ENCODE measurements around the gene SETD2.
A peak's percentile ranks its signal among the peaks of the same experiment; 100 is the strongest.
"Not testable (repeated sequence)": the region's sequence is repeated elsewhere in the genome, so short reads cannot be mapped to it uniquely, and the experiment has no call there.

Gene SETD2

GRCh38 chr3:47164007-47164881, at the start of gene SETD2:
Gene SETD2 (minus strand): TSS chr3:47164113. CDS start chr3:47163924, 189 bp downstream.
- H3K4me1 ChIP-seq (ENCODE audit: control insufficient read depth, insufficient read depth, low read length), result peaks cover 11% of the 10 kb centered on the region

DNA sequence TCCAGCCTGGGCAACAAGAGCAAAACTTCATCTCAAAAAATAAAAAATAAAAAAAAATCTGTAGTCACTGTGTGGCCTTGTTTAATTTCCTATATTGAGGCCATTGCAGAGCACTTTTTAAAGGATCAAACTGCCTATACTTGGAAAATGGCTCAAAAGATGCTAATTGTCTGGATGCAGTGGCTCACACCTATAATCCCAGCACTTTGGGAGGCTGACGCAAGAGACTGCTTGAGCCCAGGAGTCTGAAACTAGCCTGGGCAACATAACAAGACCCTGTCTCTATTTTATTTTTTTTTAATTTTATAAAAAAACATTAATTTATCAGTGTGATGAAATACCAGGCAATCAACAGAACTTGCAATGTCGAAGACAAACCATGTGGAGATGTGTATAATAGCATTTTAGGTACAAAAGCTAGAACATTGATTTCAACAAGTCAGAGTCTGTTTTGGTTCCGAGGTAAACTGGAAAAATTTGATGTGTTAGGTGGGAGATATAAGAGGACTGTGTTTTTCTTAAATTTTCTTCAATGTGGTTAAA, 47.0 kb upstream of the SETD2 start:
- H3K9ac ChIP-seq (ENCODE audit: low read depth, low read length), result no peak overlapping the region
- H3K9me3 ChIP-seq (ENCODE audit: control insufficient read depth, insufficient read depth, low read length), result no peaks in the 10 kb centered on the region
- H3K36me3 ChIP-seq (ENCODE audit: control insufficient read depth, insufficient read depth, low read length), result no peaks in the 10 kb centered on the region
- H3K4me1 ChIP-seq (ENCODE audit: control insufficient read depth, insufficient read depth, low read length), result no peaks in the 10 kb centered on the region
- no peak overlapping the region for H3K4me3 ChIP-seq (ENCODE audit: low read depth, low read length)
- no peaks in the 10 kb centered on the region for H3K27me3 ChIP-seq (ENCODE audit: control insufficient read depth, insufficient read depth, low read length)

More at GRCh38 chr3:47164007-47164881, at the start of gene SETD2:
- no peaks in the 10 kb centered on the region for H3K27me3 ChIP-seq (ENCODE audit: control insufficient read depth, insufficient read depth, low read length)
- H3K9ac ChIP-seq (ENCODE audit: low read depth, low read length), result peak within 1 kb of the TSS; percentile 84
- H3K36me3 ChIP-seq (ENCODE audit: control insufficient read depth, insufficient read depth, low read length), result peaks cover 2% of the 10 kb centered on the region
- peak within 1 kb of the TSS; percentile 67 for H3K4me3 ChIP-seq (ENCODE audit: low read depth, low read length)
- H3K9me3 ChIP-seq (ENCODE audit: control insufficient read depth, insufficient read depth, low read length), result no peaks in the 10 kb centered on the region

DNA sequence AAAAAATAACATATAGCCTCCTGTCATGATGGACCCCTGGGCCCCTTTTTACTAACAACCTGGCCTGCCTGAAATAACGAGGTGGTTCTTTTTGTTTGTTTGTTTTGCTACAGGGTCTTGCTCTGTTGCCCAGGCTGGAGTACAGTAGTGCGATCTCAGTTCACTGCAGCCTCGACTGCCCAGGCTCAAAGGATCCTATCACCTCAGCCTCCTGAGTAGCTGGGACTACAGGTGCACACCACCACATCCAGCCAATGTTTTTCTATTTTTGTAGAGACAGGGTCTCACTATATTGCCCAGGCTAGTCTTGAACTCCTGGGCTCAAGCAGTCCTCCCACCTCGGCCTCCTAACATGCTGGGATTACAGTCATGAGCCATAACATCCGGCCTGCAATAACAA, 42.1 kb upstream of the SETD2 start:
- H3K4me3 ChIP-seq (ENCODE audit: low read depth, low read length); H3K9me3 ChIP-seq (ENCODE audit: control insufficient read depth, insufficient read depth, low read length); H3K9ac ChIP-seq (ENCODE audit: low read depth, low read length); H3K36me3 ChIP-seq (ENCODE audit: control insufficient read depth, insufficient read depth, low read length); H3K4me1 ChIP-seq (ENCODE audit: control insufficient read depth, insufficient read depth, low read length); H3K27me3 ChIP-seq (ENCODE audit: control insufficient read depth, insufficient read depth, low read length): not testable (repeated sequence)

- H3K27me3 ChIP-seq (ENCODE audit: control insufficient read depth, insufficient read depth, low read length), result no peaks in the 10 kb centered on the region
- no peaks in the 10 kb centered on the region for H3K36me3 ChIP-seq (ENCODE audit: control insufficient read depth, insufficient read depth, low read length)
- H3K9me3 ChIP-seq (ENCODE audit: control insufficient read depth, insufficient read depth, low read length), result no peaks in the 10 kb centered on the region
- no peak overlapping the region for H3K4me3 ChIP-seq (ENCODE audit: low read depth, low read length)
- no peaks in the 10 kb centered on the region for H3K4me1 ChIP-seq (ENCODE audit: control insufficient read depth, insufficient read depth, low read length)
- no peak overlapping the region for H3K9ac ChIP-seq (ENCODE audit: low read depth, low read length)
Observed at GRCh38 chr3:47204875-47205274, 41.0 kb upstream of the SETD2 start.

- Histone ChIP-seq H3K36me3 (ENCODE audit: control insufficient read depth, insufficient read depth, low read length) (no peaks in the 10 kb centered on the region), H3K27me3 (ENCODE audit: control insufficient read depth, insufficient read depth, low read length) (no peaks in the 10 kb centered on the region), H3K4me1 (ENCODE audit: control insufficient read depth, insufficient read depth, low read length) (no peaks in the 10 kb centered on the region), H3K4me3 (ENCODE audit: low read depth, low read length) (no peak overlapping the region), H3K9ac (ENCODE audit: low read depth, low read length) (no peak overlapping the region), H3K9me3 (ENCODE audit: control insufficient read depth, insufficient read depth, low read length) (no peaks in the 10 kb centered on the region)
Observed at GRCh38 chr3:47202542-47202941, 38.6 kb upstream of the SETD2 start.

GRCh38 chr3:47197287-47197686, 33.4 kb upstream of the SETD2 start:
- H3K9me3 ChIP-seq (ENCODE audit: control insufficient read depth, insufficient read depth, low read length), result no peaks in the 10 kb centered on the region
- H3K4me3 ChIP-seq (ENCODE audit: low read depth, low read length), result no peak overlapping the region
- H3K36me3 ChIP-seq (ENCODE audit: control insufficient read depth, insufficient read depth, low read length), result no peaks in the 10 kb centered on the region
- H3K9ac ChIP-seq (ENCODE audit: low read depth, low read length), result no peak overlapping the region
- H3K4me1 ChIP-seq (ENCODE audit: control insufficient read depth, insufficient read depth, low read length), result no peaks in the 10 kb centered on the region
- no peaks in the 10 kb centered on the region for H3K27me3 ChIP-seq (ENCODE audit: control insufficient read depth, insufficient read depth, low read length)

DNA sequence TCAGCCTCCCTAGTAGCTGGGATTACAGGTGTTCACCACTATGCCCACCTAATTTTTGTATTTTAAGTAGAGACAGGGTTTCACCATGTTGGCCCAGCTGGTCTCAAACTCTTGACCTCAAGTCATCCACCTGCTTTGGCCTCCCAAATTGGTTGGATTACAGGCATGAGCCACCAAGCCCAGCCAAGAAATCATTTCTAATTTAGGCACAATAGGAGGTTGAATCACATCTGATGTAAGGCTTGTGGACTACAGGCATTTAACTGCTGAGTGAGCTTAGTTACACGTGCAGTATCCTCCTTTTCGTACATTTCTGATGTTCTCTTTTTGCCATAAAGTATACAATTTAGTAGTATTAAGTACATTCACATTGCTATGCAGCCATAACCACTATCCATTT, 31.1 kb upstream of the SETD2 start:
- Histone ChIP-seq H3K9me3 (ENCODE audit: control insufficient read depth, insufficient read depth, low read length) (no peaks in the 10 kb centered on the region), H3K9ac (ENCODE audit: low read depth, low read length) (no peak overlapping the region), H3K4me1 (ENCODE audit: control insufficient read depth, insufficient read depth, low read length) (no peaks in the 10 kb centered on the region), H3K36me3 (ENCODE audit: control insufficient read depth, insufficient read depth, low read length) (no peaks in the 10 kb centered on the region), H3K4me3 (ENCODE audit: low read depth, low read length) (no peak overlapping the region), H3K27me3 (ENCODE audit: control insufficient read depth, insufficient read depth, low read length) (no peaks in the 10 kb centered on the region)

GRCh38 chr3:47193871-47194859, 30.3 kb upstream of the SETD2 start:
- Histone ChIP-seq H3K36me3 (ENCODE audit: control insufficient read depth, insufficient read depth, low read length) (no peaks in the 10 kb centered on the region), H3K4me1 (ENCODE audit: control insufficient read depth, insufficient read depth, low read length) (no peaks in the 10 kb centered on the region), H3K9ac (ENCODE audit: low read depth, low read length) (no peak overlapping the region), H3K27me3 (ENCODE audit: control insufficient read depth, insufficient read depth, low read length) (no peaks in the 10 kb centered on the region), H3K9me3 (ENCODE audit: control insufficient read depth, insufficient read depth, low read length) (no peaks in the 10 kb centered on the region), H3K4me3 (ENCODE audit: low read depth, low read length) (no peak overlapping the region)

GRCh38 chr3:47186285-47186684, 22.4 kb upstream of the SETD2 start:
- no peaks in the 10 kb centered on the region for H3K4me1 ChIP-seq (ENCODE audit: control insufficient read depth, insufficient read depth, low read length)
- H3K9ac ChIP-seq (ENCODE audit: low read depth, low read length), result no peak overlapping the region
- no peak overlapping the region for H3K4me3 ChIP-seq (ENCODE audit: low read depth, low read length)
- H3K36me3 ChIP-seq (ENCODE audit: control insufficient read depth, insufficient read depth, low read length), result no peaks in the 10 kb centered on the region
- no peaks in the 10 kb centered on the region for H3K9me3 ChIP-seq (ENCODE audit: control insufficient read depth, insufficient read depth, low read length)
- H3K27me3 ChIP-seq (ENCODE audit: control insufficient read depth, insufficient read depth, low read length), result no peaks in the 10 kb centered on the region

GRCh38 chr3:47181685-47182084, 17.8 kb upstream of the SETD2 start:
- H3K4me1 ChIP-seq (ENCODE audit: control insufficient read depth, insufficient read depth, low read length); H3K36me3 ChIP-seq (ENCODE audit: control insufficient read depth, insufficient read depth, low read length); H3K27me3 ChIP-seq (ENCODE audit: control insufficient read depth, insufficient read depth, low read length); H3K9ac ChIP-seq (ENCODE audit: low read depth, low read length); H3K9me3 ChIP-seq (ENCODE audit: control insufficient read depth, insufficient read depth, low read length); H3K4me3 ChIP-seq (ENCODE audit: low read depth, low read length): not testable (repeated sequence)

- H3K27me3 ChIP-seq (ENCODE audit: control insufficient read depth, insufficient read depth, low read length); H3K36me3 ChIP-seq (ENCODE audit: control insufficient read depth, insufficient read depth, low read length); H3K4me1 ChIP-seq (ENCODE audit: control insufficient read depth, insufficient read depth, low read length); H3K9me3 ChIP-seq (ENCODE audit: control insufficient read depth, insufficient read depth, low read length); H3K9ac ChIP-seq (ENCODE audit: low read depth, low read length); H3K4me3 ChIP-seq (ENCODE audit: low read depth, low read length): not testable (repeated sequence)
Observed at GRCh38 chr3:47180011-47180410, 16.1 kb upstream of the SETD2 start.
